T-helper 1 cell treated with Interleukin-12 subunit alpha and Interleukin-12 subunit beta and Interleukin-4 antibody, amounts not matched to agents 30 ng/mL and 1 ng/mL, for 36 hours (primary cell): ENCODE results near the gene WDR74. TPM values are rescaled to one million over a fixed set of nuclear protein-coding genes. Genes with fewer than 3 reads are reported as not detected.
"Not testable (repeated sequence)": the region's sequence is repeated elsewhere in the genome, so short reads cannot be mapped to it uniquely, and the experiment has no call there.

Experiments used
- intact Hi-C: fragments of 100-400 bp; cut with micrococcal nuclease; formaldehyde crosslinking; loops from one replicate; pipeline ENCODE4 v1.15.1; 2024
- total RNA-seq: library from RNA; stranded (reverse); gene quantifications from 2 replicates; pipeline ENCODE4 v1.2.3, GENCODE V29; 2022

Gene WDR74
- total RNA-seq, 1 donor from 2014 or later: 82.3 TPM

- intact Hi-C loops: loop anchor here (10.0 kb wide), 1 partner anchor 879 kb away; the partner anchor contains the start of gene FTH1
Measured at GRCh38 chr11:62843466-62843865, 4.1 kb upstream of the WDR74 start.

DNA sequence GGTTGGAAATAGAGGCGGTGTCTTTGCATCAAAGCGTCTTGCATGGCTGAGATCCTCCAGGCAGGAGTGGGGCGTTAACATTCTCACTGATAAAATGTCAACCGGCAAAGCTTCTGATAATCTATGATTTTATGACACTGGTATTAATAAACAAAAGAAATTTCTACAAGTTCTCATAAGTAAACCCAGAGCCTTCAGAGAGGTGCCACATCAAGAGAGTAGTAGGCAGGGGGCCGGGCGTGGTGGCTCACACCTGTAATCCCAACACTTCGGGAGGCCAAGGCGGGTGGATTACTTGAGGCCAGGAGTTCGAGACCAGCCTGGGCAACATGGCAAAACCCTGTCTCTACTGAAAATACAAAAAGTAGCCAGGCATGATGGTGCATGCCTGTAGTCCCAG is 3.5 kb upstream of the WDR74 start:
- intact Hi-C loops: loop anchor here (10.0 kb wide), 1 partner anchor 878 kb away; the partner anchor contains the start of gene FTH1

DNA sequence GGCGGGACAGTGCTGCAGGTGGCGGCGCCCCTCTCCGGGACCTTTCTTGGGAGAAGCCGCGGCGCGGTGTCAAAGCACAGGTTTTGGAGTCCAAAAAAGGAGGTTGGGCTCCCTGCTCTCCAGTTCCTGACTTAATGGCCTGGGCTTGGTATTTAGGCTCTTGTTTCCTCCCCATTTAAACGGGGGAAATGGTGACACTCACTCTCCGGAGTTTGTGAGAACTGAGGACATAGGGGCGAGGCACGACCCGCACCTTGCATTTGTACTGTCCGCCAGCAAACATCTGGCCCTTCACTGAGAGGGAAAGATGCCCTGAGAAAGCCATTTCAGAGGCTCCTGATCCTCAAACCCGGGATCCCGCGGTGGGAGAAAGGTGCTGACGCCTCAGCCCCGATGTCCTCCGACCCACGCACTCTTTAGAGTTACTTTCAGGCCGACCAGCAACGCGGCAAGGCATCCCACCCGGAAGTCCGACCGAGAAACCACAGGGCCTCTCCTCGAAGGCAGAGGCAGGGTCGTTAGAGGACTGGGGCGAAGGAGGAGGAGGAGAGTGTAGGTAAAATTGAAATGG is 2.9 kb upstream of the WDR74 start:
- intact Hi-C loops: loop anchor here (10.0 kb wide), 1 partner anchor 877 kb away; the partner anchor contains the start of gene FTH1

DNA sequence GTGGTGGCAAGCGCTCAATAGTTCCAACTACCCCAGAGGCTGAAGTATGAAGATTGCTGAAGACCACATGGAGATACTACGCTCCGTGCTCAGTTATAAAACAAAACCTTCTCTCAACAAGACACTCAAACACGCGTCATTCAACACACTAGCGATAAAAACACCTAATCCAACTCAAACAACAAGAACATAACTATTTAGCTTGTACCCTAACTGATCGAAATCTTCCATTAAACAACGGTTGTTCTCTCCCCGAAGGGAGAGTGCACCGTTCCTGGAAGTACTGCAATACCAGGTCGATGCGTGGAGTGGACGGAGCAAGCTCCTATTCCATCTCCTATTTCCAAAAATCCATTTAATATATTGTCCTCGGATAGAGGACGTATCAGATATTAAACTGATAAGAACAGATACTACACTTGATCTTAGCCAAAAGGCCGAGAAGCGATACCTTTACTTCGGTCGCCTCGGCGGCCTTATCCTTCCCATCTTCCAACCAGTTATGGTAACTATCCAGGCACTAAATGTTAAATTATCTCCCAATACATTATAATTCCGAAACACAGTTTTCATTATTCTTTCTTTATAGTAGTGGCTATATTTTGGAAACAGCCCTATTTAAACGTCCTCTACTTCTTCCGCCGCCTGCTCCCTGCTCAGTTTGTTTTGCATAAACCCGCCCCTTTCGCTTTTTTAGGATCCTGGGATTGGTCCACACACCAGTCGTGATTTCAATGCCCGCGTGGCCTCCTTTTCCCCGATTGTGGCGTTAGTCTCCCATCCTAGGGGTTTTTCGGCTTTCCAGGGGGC is 2.2 kb upstream of the WDR74 start:
- intact Hi-C loops: loop anchor here (1.0 to 10.0 kb wide), 9 partner anchors 15 to 877 kb away; partner anchors contain the start of genes FTH1, HNRNPUL2, MTA2 and TAF6L

- intact Hi-C loops: loop anchor here (1.0 to 10.0 kb wide), 9 partner anchors 15 to 876 kb away; partner anchors contain the start of genes FTH1, HNRNPUL2, MTA2 and TAF6L
Measured at GRCh38 chr11:62840721-62841360, 1.5 kb upstream of the WDR74 start.

GRCh38 chr11:62835336-62835735 is 4.1 kb downstream of the WDR74 start:
- intact Hi-C loops: no loop called here

- intact Hi-C loops: loop anchor here (1.0 to 5.0 kb wide), 12 partner anchors 24 to 710 kb away; partner anchors contain the start of genes EEF1G, GANAB, INCENP and NXF1
Measured at GRCh38 chr11:62832336-62833234, 6.8 kb downstream of the WDR74 start, which contains the start of gene TEX54. Gene TEX54 (minus strand): TSS chr11:62832841.

DNA sequence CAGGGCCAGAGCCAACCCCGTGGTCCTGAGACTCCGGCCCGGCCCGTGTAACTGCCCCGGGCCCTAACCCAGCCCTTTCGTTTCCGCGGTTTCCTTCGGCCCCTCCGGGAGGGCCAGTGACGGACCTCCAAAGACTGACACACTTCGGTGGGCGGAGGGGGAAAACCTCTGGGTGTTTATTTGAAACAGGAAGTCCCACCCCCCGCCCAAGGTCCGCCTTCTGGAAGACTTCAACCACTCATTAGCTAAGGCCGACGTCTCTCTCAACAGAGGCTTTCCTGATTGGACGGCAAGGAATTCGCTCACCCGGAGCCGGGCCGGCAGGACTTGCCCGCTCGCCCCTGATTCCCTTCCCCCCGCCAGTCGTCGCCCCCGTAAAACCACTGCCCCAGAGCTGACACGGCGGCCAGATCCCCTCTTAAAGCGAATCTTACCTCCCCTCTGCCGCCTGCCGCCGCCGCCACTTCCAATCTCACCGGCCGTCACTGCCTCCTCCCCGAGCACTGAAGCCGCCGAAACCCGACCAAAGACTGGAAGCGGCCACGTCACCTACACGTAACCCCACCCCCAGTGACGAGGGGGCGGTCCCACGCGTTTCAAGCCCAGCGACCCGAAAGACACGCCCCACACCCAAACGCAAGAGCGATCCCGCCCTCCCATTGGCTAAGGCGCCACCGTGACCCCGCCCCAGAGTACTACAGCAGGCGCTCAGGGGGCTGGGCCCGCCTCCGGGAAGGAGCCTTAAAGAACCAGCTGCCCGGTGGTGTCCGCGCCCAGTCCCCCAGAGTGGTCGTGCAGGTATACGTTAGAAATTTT is 7.7 kb downstream of the WDR74 start, which contains the start of gene STX5:
TSS of gene STX5 (minus strand) at position 532 of the 816 bp plus-strand sequence. CDS start 808 bp downstream, outside the sequence.
- intact Hi-C loops: loop anchor here (1.0 to 5.0 kb wide), 14 partner anchors 8 to 709 kb away; partner anchors contain the start of genes EEF1G, GANAB, INCENP and NXF1

GRCh38 chr11:62830904-62831519 is 8.4 kb downstream of the WDR74 start:
- intact Hi-C loops: loop anchor here (1.0 to 5.0 kb wide), 3 partner anchors 8 to 709 kb away; partner anchors contain the start of genes INCENP and WDR74

- intact Hi-C loops: not testable (repeated sequence)
Measured at GRCh38 chr11:62828130-62828529, 11.3 kb downstream of the WDR74 start.

- intact Hi-C loops: no loop called here
Measured at GRCh38 chr11:62823677-62824076, 15.7 kb downstream of the WDR74 start.

GRCh38 chr11:62817129-62817528 is 22.3 kb downstream of the WDR74 start:
- intact Hi-C loops: no loop called here

DNA sequence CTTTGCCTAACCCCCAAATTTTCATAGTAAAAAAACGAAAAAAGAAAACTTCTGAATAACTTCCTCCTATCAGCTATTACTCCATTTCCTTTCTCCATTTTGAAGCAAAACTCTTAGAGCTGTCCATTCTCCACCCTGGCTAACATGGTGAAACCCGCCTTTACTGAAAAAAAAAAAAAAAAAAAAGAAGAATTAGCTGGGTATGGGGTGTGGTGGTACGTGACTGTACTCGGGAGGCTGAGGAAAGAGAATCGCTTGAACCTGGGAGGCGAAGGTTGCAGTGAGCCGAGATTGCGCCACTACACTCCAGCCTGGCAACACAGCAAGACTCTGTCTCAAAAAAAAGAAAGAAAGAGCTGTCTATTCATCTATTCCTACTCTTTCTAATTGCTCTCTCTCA is 22.8 kb downstream of the WDR74 start:
- intact Hi-C loops: no loop called here

GRCh38 chr11:62811659-62812058 is 27.7 kb downstream of the WDR74 start:
- intact Hi-C loops: no loop called here

DNA sequence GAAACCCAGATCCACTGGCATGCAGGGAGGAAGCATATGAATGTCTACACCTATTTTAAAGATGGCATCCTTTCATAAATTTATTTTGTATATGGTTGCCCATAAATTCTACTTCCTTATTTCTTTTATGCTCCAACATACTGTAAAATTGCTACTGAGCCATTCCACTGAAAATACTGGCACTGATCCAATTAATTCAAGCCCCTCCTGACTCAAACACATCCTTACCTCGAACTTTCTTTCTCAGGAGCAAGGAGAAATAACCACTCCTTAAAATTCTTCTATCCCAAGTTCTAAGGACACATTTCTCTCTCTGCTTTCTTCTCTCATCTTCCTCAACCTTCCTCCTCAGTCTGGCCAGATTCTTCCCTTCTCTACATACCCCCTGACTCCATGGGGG is 28.6 kb downstream of the WDR74 start:
- intact Hi-C loops: no loop called here

DNA sequence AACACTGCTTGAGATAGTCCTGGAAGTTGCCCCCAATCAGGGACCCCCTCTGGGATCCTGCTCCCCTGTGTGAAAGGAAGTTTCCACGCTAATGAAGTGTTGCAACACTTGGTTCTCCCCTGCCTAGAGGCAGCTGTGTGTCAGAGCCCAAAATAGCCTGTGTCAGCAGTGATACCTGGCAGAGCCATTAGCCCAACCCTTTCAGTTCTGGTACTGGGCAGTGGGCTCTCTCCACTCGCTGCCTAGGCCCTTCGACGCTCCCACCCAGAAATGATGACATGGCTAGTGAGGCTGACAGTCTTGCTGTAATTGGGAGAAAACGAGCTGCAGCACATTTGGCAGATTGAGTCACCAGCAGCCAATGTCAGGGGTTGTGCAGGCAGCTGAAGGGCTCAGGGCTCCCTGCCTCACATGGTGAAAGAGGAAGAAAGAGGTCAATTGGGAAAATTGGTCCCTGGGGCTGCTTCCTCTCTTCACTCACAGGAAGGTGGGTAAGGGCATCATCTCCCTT is 32.7 kb downstream of the WDR74 start:
- intact Hi-C loops: no loop called here

DNA sequence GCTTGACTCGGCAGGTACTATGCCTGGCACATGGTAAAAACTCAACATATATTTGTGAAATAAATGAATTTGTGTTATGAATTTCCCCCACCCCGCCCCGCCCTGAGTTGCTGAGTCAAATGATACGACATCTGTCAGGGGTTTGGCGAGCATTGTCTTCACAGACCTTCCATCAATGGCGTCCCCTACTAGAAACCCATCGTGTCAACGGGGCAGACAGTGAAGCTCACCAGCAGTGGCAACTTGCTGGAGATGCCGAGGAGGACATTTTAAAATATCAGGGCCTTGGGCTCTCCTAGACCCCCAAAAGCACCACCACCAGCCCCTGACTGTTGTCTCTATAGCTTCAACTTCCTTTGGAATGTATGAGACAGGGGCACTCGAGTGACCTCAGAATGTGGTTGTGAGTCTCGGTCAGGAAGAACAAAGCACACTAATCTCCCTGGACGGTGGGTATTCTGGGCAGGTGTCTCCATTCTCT is 33.4 kb downstream of the WDR74 start:
- intact Hi-C loops: loop anchor here (1.0 to 2.0 kb wide), 13 partner anchors 14 to 159 kb away; partner anchors contain the start of genes GANAB, POLR2G, STX5 and TAF6L
